SK-N-SH treated with all-trans-retinoic acid at 6 μM for 48 hours (cell line): Measurements from ENCODE around the gene FAM43A.

ENCODE experiments used
- ARNTL ChIP-seq: fragments of 450-650 bp; formaldehyde crosslinking; IDR thresholded peaks from 2 replicates; pipeline ENCODE4 v1.5.0; 2020; ENCODE audit warnings: low read depth, mild to moderate bottlenecking, moderate library complexity, borderline replicate concordance
- CSRNP3 ChIP-seq: fragments of 250-450 bp; sonication (Bioruptor Pico); IDR thresholded peaks from 2 replicates; pipeline ENCODE4 v1.5.1; 2021; ENCODE audit warnings: mild to moderate bottlenecking, moderate library complexity
- PATZ1 ChIP-seq: fragments of 250-450 bp; sonication (Bioruptor Pico); IDR thresholded peaks from 2 replicates; pipeline ENCODE4 v1.8.0; 2020; ENCODE audit warnings: mild to moderate bottlenecking, moderate library complexity, borderline replicate concordance
- POU6F1 ChIP-seq: fragments of 250-450 bp; sonication (Bioruptor Pico); IDR thresholded peaks from 2 replicates; pipeline ENCODE4 v1.8.0; 2021; ENCODE audit warnings: low read depth, mild to moderate bottlenecking, moderate library complexity, borderline replicate concordance
- PPARA ChIP-seq: fragments of 250-450 bp; sonication (Bioruptor Pico); IDR thresholded peaks from 2 replicates; pipeline ENCODE4 v1.5.0; 2020; ENCODE audit warnings: mild to moderate bottlenecking, borderline replicate concordance
- SNAI2 ChIP-seq: fragments of 250-450 bp; sonication (Bioruptor Pico); IDR thresholded peaks from 2 replicates; pipeline ENCODE4 v1.5.0; 2020; ENCODE audit warnings: mild to moderate bottlenecking, moderate library complexity
- ZNF565 ChIP-seq: fragments of 450-650 bp; formaldehyde crosslinking; conservative IDR thresholded peaks from 2 replicates; pipeline ENCODE4 v1.5.0; 2020; ENCODE audit warnings: low read depth, mild to moderate bottlenecking, moderate library complexity
- ZNF8 ChIP-seq: fragments of 450-650 bp; formaldehyde crosslinking; IDR thresholded peaks from 2 replicates; pipeline ENCODE4 v1.5.0; 2020; ENCODE audit warnings: mild to moderate bottlenecking, moderate library complexity

DNA sequence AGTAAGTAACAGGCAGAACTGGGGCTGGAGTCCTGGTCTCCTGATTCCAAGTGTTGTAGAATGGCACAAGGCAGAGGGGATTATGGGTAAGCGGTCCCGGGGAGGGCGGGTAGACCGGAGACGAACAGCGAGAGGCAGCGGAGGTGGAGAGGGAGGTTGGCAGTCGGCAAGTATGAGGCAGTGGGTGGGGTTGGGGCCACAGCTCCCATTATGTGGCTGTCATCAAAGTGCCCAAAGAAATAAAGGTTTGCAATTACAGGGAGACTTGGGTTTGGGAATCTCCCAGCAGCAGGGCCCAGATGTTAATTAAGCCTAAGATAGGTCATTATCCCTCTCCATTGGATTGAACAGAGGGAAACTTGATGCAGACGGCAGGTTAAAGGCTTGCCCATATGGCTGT lies 16.9 kb downstream of the FAM43A start:
- no peak for TF ChIP-seq PPARA (CRISPR knock-in tag)
- TF ChIP-seq CSRNP3 (CRISPR knock-in tag): no peak
- no peak for TF ChIP-seq ZNF8 (CRISPR knock-in tag)
- TF ChIP-seq SNAI2: no peak
- no peak for TF ChIP-seq PATZ1 (CRISPR knock-in tag)
- no peak for TF ChIP-seq ZNF565
- no peak for TF ChIP-seq POU6F1 (CRISPR knock-in tag)
- no peak for TF ChIP-seq ARNTL (CRISPR knock-in tag)
